ENCODE measurements around the gene TRIP13.
"Not testable (repeated sequence)": the region's sequence is repeated elsewhere in the genome, so short reads cannot be mapped to it uniquely, and the experiment has no call there.

TRIP13 gene

GRCh38 chr5:876398-877365, 16.0 kb upstream of the TRIP13 start:
- no peak for DNase-seq

DNA sequence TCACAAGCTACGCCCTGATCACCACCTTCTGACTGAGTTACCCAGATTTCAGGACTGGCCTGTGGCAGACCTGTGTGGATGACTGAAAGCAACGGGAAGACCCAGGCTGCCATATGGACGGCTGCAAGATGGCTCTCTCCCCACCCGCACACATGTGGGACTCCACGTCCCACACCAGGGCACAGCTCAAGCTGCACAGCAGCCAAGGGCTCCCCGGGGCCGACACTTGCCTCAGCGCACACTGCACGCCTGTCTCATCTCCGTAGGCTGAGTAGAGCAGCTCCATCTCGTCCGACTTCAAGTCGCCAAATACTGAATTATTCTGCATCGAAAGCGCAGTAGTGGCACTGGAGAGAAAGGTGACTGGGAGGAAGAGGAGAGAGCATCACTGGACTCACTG, 14.6 kb upstream of the TRIP13 start:
- no peak for DNase-seq

GRCh38 chr5:878677-879076, 14.0 kb upstream of the TRIP13 start:
- DNase-seq, result not testable (repeated sequence)

GRCh38 chr5:880816-881550, 11.7 kb upstream of the TRIP13 start:
- no peak for DNase-seq

- DNase-seq, result no peak
Observed at GRCh38 chr5:881551-881935, 11.1 kb upstream of the TRIP13 start.

GRCh38 chr5:882253-883183, 10.2 kb upstream of the TRIP13 start:
- DNase-seq, result no peak

DNA sequence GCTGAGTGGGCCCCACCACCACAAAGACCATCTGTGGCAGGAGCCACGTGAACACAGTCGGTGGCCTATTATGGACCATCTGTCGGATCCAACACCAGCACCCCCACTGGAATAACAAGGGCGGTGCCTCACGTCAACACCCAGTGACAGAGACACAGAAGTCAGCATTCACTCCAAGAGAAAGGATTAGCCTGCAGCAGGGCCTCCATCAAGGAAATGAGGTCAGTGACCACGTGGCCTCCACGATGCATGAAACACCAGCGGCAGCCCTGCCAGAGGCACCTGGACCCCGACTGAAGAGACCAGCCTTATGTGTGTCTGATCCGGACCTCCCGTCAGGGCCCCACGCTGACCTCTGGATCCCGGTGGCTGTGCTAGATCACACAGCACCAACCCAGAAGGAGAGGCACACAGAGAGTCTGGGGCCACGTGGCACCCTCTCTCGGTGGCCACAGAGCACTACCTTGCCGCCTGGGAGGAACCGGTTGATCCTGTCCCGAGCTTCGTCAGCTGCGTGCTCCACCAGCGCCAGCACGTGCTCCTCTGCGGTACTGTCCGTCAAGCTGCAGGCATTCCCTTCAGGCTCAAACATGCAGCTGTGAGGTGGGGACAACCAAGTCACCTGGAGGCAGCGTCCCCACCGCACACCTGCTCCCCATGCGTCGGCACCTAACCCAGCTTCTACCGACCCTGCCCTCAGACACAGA, 9.1 kb upstream of the TRIP13 start:
- DNase-seq, result no peak

DNA sequence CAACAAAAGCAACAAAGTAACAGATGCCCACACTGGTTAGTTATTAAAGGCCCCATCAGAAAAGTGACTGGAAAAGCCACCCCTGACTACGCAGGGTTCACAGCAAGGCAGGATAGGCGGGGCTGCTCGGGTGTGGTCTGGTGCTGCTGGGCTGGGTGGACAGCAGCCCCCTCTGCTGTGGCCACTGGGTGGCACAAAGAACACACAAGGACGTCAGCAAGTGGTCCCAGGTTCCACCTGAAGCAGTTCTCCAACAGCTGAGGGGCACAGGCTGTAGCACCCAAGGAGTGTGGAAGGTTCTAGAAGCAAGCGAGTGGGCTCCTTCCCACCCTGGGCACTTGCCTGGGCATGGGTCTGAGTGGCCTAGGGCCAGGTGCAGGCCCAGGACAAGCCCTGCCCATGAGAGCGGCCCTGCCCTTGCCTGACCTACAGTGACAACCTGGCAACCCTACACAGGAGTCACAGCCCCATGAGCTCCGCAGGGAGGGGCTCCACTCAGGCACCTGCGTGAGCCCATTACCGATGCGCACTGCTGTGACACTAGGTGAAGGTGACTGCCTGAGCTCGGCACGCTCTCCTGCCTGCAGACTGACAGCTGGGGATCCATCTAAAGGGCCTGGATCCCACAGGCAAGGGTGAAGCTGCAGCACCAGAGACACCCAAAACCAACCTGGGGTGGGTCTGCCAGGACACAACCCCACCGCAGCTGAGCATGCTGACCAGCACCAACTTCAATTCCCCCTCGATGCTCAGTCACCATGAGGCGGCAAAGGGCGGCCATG, 8.1 kb upstream of the TRIP13 start:
- no peak for DNase-seq

DNA sequence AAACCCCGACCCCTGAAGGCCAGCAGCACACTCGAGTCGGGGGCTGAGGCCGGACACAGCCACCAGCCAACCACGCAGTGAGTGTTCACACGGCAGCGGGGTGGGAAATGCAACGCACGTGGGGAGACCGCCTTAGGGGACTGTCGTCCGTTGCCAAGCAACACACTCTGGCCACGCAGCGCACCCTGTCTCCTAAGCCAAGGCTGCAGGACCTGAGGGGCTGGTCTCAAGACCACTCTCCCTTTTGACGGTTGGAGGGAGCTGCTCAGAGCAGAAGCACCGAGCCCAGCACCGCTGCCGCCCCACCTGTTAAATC, 7.6 kb upstream of the TRIP13 start:
- DNase-seq, result no peak

DNA sequence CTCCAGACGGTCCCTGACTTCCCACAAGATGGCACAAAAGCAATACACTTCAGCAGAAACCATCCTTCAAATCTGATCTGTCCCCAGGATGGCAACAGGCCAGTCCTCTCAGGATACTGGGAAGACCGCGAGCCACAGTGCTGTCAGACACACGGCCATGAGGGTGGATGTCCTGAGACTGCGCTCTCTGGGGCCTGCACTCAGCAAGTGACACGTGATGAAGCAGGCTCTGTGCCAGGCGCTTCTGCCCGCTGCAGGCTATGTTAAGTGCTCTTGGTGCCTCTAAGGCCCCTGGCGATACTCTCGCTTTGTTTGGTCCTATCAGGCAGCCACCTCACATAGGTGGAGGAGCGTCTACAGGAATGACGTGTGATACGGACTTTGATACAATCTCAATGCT, 7.2 kb upstream of the TRIP13 start:
- no peak for DNase-seq

- DNase-seq, result no peak
Observed at GRCh38 chr5:886036-886435, 6.6 kb upstream of the TRIP13 start.

DNA sequence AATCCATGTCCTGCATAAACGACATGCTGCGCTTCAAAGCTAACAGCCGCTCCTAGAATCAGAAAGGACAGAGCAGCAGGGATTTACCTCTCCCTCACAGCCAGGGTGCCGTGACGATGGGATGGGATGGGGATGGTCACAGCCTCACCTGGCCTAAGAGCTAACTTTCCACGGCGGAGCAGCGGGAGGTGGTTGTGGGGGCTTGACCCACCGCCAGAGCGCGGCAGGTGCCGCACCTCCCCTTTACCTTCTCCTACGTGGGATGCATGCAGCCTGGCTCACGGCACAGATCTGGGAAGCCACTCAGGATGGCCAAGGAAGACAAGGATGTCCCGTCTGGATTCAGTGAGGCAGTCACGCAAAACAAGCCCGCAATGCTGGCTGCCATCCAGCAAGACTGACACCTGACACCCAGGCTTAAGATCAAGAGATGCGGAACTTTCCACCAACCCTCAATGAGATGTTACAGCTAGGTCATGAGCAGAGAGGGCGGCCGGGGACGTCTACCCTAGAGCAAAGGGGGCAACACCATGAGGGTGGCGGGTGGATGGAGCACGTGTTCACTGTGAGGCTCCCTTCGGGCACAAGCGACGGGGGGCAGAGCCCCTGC, 5.9 kb upstream of the TRIP13 start:
- DNase-seq, result no peak

GRCh38 chr5:887947-888637, 4.6 kb upstream of the TRIP13 start:
- no peak for DNase-seq

- DNase-seq, result no peak
Observed at GRCh38 chr5:888638-889035, 4.0 kb upstream of the TRIP13 start.

- no peak for DNase-seq
Observed at GRCh38 chr5:889075-889710, 3.5 kb upstream of the TRIP13 start.

- no peak for DNase-seq
Observed at GRCh38 chr5:891117-891836, 1.4 kb upstream of the TRIP13 start.

GRCh38 chr5:891837-892393, 769 bp upstream of the TRIP13 start:
- no peak for DNase-seq

DNA sequence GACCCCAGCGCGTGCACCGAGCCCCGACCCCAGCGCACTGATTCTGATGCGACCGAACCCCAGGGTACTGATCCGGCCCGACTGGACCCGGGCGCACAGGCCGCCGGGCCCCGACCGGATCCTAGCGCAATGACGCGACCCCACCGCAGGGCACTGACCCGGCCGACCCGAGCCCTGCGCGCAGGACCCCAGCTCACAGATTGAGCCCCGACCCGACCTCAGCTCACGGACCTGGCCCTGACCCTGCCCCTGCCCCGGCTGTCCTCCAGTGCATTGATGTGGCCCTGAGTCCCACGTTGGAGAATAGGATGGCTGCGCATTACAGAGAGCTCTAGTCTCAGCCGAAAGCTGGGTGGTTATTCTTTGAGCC, 438 bp downstream of the TRIP13 start:
- DNase-seq, result no peak

- no peak for DNase-seq
Observed at GRCh38 chr5:893711-894110, 1.0 kb downstream of the TRIP13 start.

Measured in activated CD4-positive, alpha-beta T cell treated with anti-CD3 and anti-CD28 coated beads, Interleukin-2, amount 50 U/mL, for 1 hour (primary cell).